HCT116 (cell line): ENCODE results near the gene POLD2. TPM values are rescaled to one million over a fixed set of nuclear protein-coding genes. Genes with fewer than 3 reads are reported as not detected.

Experiments
- ATAC-seq: fragments of 200-7000 bp; cut with Tn5 transposase; 2 replicates; pipeline ENCODE4 v1.9.1; 2020; ENCODE audit warnings: mild to moderate bottlenecking, moderate library complexity
- BruUV-seq: library from RNA; stranded (reverse); fragments of 400-500 nt; replicated peaks from 2 replicates; lab custom pipeline; 2021; lab: Mats Ljungman, UMichigan
- CTCF ChIA-PET: fragments of 300-600 bp; sonication (Branson Sonifier 250); formaldehyde crosslinking; loops from one replicate; lab custom pipeline; 2021; ENCODE audit warnings: antibody characterized with exemption; lab: Charles Lee
- POLR2A ChIA-PET: fragments of 300-600, 350-600 bp; sonication (Branson Sonifier 250); formaldehyde crosslinking; loops from one replicate; lab custom pipeline; 2021; ENCODE audit warnings: antibody characterized with exemption; lab: Charles Lee
- RAD21 ChIA-PET, 2 experiments: fragments of 300-600 bp; sonication (Branson Sonifier 250); formaldehyde crosslinking; loops; one replicate each; lab custom pipeline; 2023; ENCODE audit warnings: low total read pairs in 2 of 2; ENCODE audit not compliant: uncharacterized antibody in 2 of 2, unreplicated experiment in 2 of 2, low non-redundant PET in 1 of 2; lab: Charles Lee
- DNase-seq: peaks from one replicate; pipeline ENCODE4 v3.0.0-alpha.2; 2010; ENCODE audit warnings: low read depth, low spot score
- H2AFZ ChIP-seq: fragments of 200-600 bp; shearing (Covaris generic), sonication (generic); 2 replicates; pipeline ENCODE4 v1.6.1; 2017; ENCODE audit warnings: low read depth, mixed run types, mixed read lengths, antibody characterized with exemption, low read length; ENCODE audit not compliant: poor library complexity, severe bottlenecking
- H3K27ac ChIP-seq: 2 replicates; pipeline ENCODE4 v1.5.1; 2012; ENCODE audit warnings: low read depth, low read length
- H3K27me3 ChIP-seq: fragments of 200-600 bp; sonication (generic); 2 replicates; pipeline ENCODE4 v1.6.1; 2016; ENCODE audit warnings: mixed run types, low read length, mixed read lengths; ENCODE audit not compliant: insufficient read depth
- H3K36me3 ChIP-seq, 2 experiments: fragments of 200-500 bp in 1 of 2; fragments of 200-600 bp in 1 of 2; sonication (Bioruptor generic) in 1 of 2; sonication (generic) in 1 of 2; 2 replicates each; pipeline versions ENCODE4 v1.5.1 to v1.6.1; 2014 to 2016; ENCODE audit warnings: low read length in 2 of 2, inconsistent platforms in 1 of 2, mixed read lengths in 1 of 2, mixed run types in 1 of 2; ENCODE audit not compliant: insufficient read depth in 2 of 2, control insufficient read depth in 1 of 2
- H3K4me1 ChIP-seq, 2 experiments: fragments of 200-600 bp in 1 of 2; sonication (generic) in 1 of 2; 2 replicates each; pipeline versions ENCODE4 v1.5.1 to v1.6.1; 2012 to 2017; ENCODE audit warnings: low read length in 2 of 2, inconsistent platforms in 1 of 2, mild to moderate bottlenecking in 1 of 2, mixed read lengths in 1 of 2, mixed run types in 1 of 2, moderate library complexity in 1 of 2; ENCODE audit not compliant: insufficient read depth in 2 of 2, control insufficient read depth in 1 of 2
- H3K4me2 ChIP-seq: fragments of 200-600 bp; sonication (generic); 2 replicates; pipeline ENCODE4 v1.6.1; 2017; ENCODE audit warnings: mixed run types, low read length, mixed read lengths
- H3K4me3 ChIP-seq, 2 experiments: fragments of 200-600 bp in 1 of 2; sonication (generic) in 1 of 2; replicated peaks in 1 of 2; 2 replicates each; pipeline ENCODE4 v1.5.1; 2011 to 2016; ENCODE audit warnings: low read length in 2 of 2, control low read depth in 1 of 2, low read depth in 1 of 2, mild to moderate bottlenecking in 1 of 2, mixed read lengths in 1 of 2, mixed run types in 1 of 2
- H3K79me2 ChIP-seq: fragments of 200-600 bp; sonication (generic); 2 replicates; pipeline ENCODE4 v1.6.1; 2017; ENCODE audit warnings: mild to moderate bottlenecking, mixed run types, low read length, moderate library complexity, mixed read lengths; ENCODE audit not compliant: insufficient read depth
- H3K9ac ChIP-seq: fragments of 200-600 bp; sonication (generic); 2 replicates; pipeline ENCODE4 v1.6.1; 2016; ENCODE audit warnings: low read length, mixed read lengths
- H3K9me2 ChIP-seq: fragments of 200-600 bp; sonication (generic), shearing (Covaris generic); 2 replicates; pipeline ENCODE4 v1.6.1; 2017; ENCODE audit warnings: mixed run types, mild to moderate bottlenecking, moderate library complexity; ENCODE audit not compliant: insufficient read depth
- H3K9me3 ChIP-seq, 2 experiments: fragments of 200-500 bp in 1 of 2; fragments of 200-600 bp in 1 of 2; sonication (Bioruptor generic) in 1 of 2; sonication (generic) in 1 of 2; 2 replicates each; pipeline ENCODE4 v1.6.1; 2014 to 2017; ENCODE audit warnings: low read length in 2 of 2, mixed read lengths in 2 of 2, inconsistent platforms in 1 of 2, low read depth in 1 of 2, mild to moderate bottlenecking in 1 of 2, mixed run types in 1 of 2, moderate library complexity in 1 of 2; ENCODE audit not compliant: control insufficient read depth in 1 of 2, insufficient read depth in 1 of 2
- H4K20me1 ChIP-seq: fragments of 200-600 bp; sonication (generic), shearing (Covaris generic); 2 replicates; pipeline ENCODE4 v1.6.1; 2017; ENCODE audit warnings: mixed run types, mild to moderate bottlenecking, moderate library complexity; ENCODE audit not compliant: insufficient read depth
- CBX3 ChIP-seq: IDR thresholded peaks from 2 replicates; pipeline ENCODE4 v1.6.1; 2012; ENCODE audit warnings: low read depth
- CEBPB ChIP-seq: IDR thresholded peaks from 2 replicates; pipeline ENCODE4 v1.6.1; 2012; ENCODE audit warnings: low read depth
- EGR1 ChIP-seq: IDR thresholded peaks from 2 replicates; pipeline ENCODE4 v1.6.1; 2012; ENCODE audit warnings: low read depth
- FOSL1 ChIP-seq: IDR thresholded peaks from 2 replicates; pipeline ENCODE4 v1.6.1; 2012; ENCODE audit warnings: low read depth
- JUND ChIP-seq: IDR thresholded peaks from 2 replicates; pipeline ENCODE4 v1.6.1; 2012
- POLR2AphosphoS5 ChIP-seq: IDR thresholded peaks from 2 replicates; pipeline ENCODE4 v1.6.1; 2011; ENCODE audit warnings: mild to moderate bottlenecking, low read depth, low read length, moderate library complexity
- RAD21 ChIP-seq: IDR thresholded peaks from 2 replicates; pipeline ENCODE4 v1.6.1; 2012; ENCODE audit warnings: low read depth, mild to moderate bottlenecking
- SRF ChIP-seq: IDR thresholded peaks from 2 replicates; pipeline ENCODE4 v1.6.1; 2012; ENCODE audit warnings: low read depth
- TCF7L2 ChIP-seq: IDR thresholded peaks from 2 replicates; pipeline ENCODE4 v1.7.0; 2011; ENCODE audit warnings: borderline replicate concordance, inconsistent platforms; ENCODE audit not compliant: insufficient read depth, insufficient read length; ENCODE audit errors: extremely low read depth
- ZNF274 ChIP-seq: fragments of 200-500 bp; sonication (Bioruptor generic); IDR thresholded peaks from 2 replicates; pipeline ENCODE4 v1.6.1; 2014; ENCODE audit warnings: mild to moderate bottlenecking, low read depth, low read length, inconsistent platforms
- intact Hi-C: fragments of 100-400 bp; cut with micrococcal nuclease; formaldehyde crosslinking; loops from 2 replicates; pipeline ENCODE4 v1.10.0; 2022
- total RNA-seq: library from RNA; stranded (reverse); gene quantifications from one replicate; pipeline ENCODE4 v1.2.1, GENCODE V29; 2021; ENCODE audit not compliant: unreplicated experiment
- TF ChIP-seq, protein P1 (sequence below): IDR thresholded peaks from 2 replicates; pipeline ENCODE4 v1.6.1; 2011; ENCODE audit warnings: mild to moderate bottlenecking, low read length, moderate library complexity; ENCODE audit not compliant: insufficient replicate concordance; ENCODE audit errors: extremely low read depth
- TF ChIP-seq, protein P2 (sequence below): IDR thresholded peaks from 2 replicates; pipeline ENCODE4 v1.6.1; 2012

Gene POLD2
- total RNA-seq, 1 experiment from 2014 or later: 237 TPM

DNA sequence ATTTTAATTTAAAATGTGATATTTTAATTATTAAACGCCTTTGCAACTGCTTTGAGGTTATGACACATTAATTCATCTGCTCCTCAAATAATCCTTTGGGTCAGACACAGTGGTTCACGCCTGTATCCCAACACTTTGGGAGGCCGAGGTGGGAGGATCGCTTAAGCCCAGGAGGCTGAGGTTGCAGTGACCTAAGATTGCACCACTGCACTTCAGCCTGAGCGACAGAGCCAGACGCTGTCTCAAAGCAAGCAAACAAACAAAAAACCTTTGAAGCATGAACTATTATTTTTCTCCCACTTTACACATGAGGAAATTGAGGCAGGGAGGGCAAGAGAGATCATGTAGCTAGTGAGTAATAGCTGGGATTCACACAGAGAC, 1.5 kb upstream of the POLD2 start:
- Histone ChIP-seq H3K4me2 (no peak overlapping the region), H4K20me1 (no peaks in the 10 kb centered on the region), H3K27me3 (no peaks in the 10 kb centered on the region), H2AFZ (no peak overlapping the region), H3K27ac (no peak overlapping the region), H3K4me3 (no peak overlapping the region), H3K9ac (no peak overlapping the region), H3K79me2 (peaks cover 34% of the 10 kb centered on the region), H3K9me3 (no peaks in the 10 kb centered on the region), H3K4me1 (peaks cover 3 to 19% of the 10 kb centered on the region in 2 experiments; a peak in 2 of 4 replicates), H3K9me2 (no peaks in the 10 kb centered on the region), H3K36me3 (peaks cover 5 to 17% of the 10 kb centered on the region in 2 experiments; a peak in 3 of 4 replicates)
- ATAC-seq (no peak), DNase-seq (no peak)
- no peak for TF ChIP-seq CBX3
- no peak for TF ChIP-seq CEBPB
- no peak for TF ChIP-seq JUND
- no peak for TF ChIP-seq TCF7L2
- TF ChIP-seq ZNF274: no peak
- TF ChIP-seq, protein P1, sequence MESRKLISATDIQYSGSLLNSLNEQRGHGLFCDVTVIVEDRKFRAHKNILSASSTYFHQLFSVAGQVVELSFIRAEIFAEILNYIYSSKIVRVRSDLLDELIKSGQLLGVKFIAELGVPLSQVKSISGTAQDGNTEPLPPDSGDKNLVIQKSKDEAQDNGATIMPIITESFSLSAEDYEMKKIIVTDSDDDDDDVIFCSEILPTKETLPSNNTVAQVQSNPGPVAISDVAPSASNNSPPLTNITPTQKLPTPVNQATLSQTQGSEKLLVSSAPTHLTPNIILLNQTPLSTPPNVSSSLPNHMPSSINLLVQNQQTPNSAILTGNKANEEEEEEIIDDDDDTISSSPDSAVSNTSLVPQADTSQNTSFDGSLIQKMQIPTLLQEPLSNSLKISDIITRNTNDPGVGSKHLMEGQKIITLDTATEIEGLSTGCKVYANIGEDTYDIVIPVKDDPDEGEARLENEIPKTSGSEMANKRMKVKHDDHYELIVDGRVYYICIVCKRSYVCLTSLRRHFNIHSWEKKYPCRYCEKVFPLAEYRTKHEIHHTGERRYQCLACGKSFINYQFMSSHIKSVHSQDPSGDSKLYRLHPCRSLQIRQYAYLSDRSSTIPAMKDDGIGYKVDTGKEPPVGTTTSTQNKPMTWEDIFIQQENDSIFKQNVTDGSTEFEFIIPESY: no peak
- TF ChIP-seq, protein P2, sequence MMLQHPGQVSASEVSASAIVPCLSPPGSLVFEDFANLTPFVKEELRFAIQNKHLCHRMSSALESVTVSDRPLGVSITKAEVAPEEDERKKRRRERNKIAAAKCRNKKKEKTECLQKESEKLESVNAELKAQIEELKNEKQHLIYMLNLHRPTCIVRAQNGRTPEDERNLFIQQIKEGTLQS: no peak
- TF ChIP-seq EGR1: no peak
- no peak for TF ChIP-seq FOSL1
- TF ChIP-seq POLR2AphosphoS5: no peak
- no peak for TF ChIP-seq SRF
- TF ChIP-seq RAD21: no peak
- CTCF ChIA-PET: no interaction called here
- POLR2A ChIA-PET: no interaction called here
- intact Hi-C loops: loop anchor here (5.0 kb wide), 1 partner anchor 43 kb away; the partner anchor contains the start of gene POLM
- BruUV-seq: no TSS peak
- RAD21 ChIA-PET: no interaction called here
